ENCODE results near the gene RHOB. TPM values are rescaled to one million over a fixed set of nuclear protein-coding genes. Genes with fewer than 3 reads are reported as not detected.

RHOB gene
- total RNA-seq, 2 donors from 2014 or later, result 805 to 1,722 TPM

DNA sequence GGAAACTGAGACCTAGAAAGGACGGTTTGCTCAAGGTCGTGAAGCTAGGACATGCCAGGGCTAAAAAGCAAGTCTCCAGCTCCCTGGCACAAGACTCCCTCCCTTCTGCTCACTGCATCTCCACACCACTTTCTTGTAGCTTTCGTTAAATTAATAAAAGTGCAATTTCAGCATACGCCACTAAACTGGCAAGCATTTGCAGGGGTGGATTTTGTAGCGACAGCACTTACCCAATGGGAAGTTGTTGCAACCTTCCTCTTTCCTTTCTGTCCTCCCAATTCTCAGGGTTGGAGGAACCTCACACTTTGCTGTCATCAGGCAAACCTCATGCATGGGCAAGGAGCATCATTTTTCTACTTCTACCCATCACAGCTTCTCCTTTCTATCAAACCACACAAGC, 7.4 kb upstream of the RHOB start:
- TF ChIP-seq, protein P1, sequence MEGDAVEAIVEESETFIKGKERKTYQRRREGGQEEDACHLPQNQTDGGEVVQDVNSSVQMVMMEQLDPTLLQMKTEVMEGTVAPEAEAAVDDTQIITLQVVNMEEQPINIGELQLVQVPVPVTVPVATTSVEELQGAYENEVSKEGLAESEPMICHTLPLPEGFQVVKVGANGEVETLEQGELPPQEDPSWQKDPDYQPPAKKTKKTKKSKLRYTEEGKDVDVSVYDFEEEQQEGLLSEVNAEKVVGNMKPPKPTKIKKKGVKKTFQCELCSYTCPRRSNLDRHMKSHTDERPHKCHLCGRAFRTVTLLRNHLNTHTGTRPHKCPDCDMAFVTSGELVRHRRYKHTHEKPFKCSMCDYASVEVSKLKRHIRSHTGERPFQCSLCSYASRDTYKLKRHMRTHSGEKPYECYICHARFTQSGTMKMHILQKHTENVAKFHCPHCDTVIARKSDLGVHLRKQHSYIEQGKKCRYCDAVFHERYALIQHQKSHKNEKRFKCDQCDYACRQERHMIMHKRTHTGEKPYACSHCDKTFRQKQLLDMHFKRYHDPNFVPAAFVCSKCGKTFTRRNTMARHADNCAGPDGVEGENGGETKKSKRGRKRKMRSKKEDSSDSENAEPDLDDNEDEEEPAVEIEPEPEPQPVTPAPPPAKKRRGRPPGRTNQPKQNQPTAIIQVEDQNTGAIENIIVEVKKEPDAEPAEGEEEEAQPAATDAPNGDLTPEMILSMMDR (IDR thresholded peaks at IDR 0.05), result no peak
- ATAC-seq (ENCODE audit: insufficient number of reproducible peaks, low FRiP score, low read depth), result no peak
- Histone ChIP-seq H3K27ac (peak overlapping the region; percentile 72 to 91), H3K4me1 (ENCODE audit: control insufficient read depth in 1 of 2, low read depth in 2 of 2) (peaks cover 20 to 52% of the 10 kb centered on the region in 2 donors), H3K36me3 (no peaks in the 10 kb centered on the region), H3K9me3 (no peaks in the 10 kb centered on the region), H3K27me3 (replicated peaks; ENCODE audit: insufficient read depth) (no peaks in the 10 kb centered on the region), H3K4me3 (peak overlapping the region; percentile 54)
- no peak for DNase-seq (ENCODE audit: low spot score)

DNA sequence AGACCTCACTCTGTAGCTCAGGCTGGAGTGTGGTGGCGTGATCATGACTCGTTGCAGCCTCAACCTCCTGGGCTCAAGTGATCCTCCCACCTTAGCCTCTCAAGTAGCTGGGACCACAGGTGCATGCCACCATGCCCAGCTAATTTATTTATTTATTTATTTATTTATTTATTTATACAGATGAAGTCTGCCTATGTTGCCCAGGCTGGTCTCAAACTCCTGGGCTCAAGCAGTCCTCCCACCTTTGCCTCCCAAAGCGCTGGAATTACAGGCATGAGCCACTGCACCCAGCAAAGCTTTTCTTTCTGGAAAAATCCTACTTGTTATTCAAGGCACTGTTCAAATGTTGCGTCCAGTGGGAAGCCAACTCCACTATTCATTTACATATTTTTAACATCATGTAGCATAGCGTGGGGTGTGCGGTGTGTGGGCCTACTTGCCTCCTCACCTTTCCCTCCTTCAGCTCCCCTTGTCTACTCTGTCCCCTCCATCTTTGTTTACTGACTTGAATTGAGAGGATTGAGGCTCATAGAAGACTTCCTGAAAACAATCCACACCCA, 6.8 kb upstream of the RHOB start:
- Histone ChIP-seq H3K27ac (peak overlapping the region; percentile 72 to 91), H3K36me3 (no peaks in the 10 kb centered on the region)
- no peak for ATAC-seq (ENCODE audit: insufficient number of reproducible peaks, low FRiP score, low read depth)

DNA sequence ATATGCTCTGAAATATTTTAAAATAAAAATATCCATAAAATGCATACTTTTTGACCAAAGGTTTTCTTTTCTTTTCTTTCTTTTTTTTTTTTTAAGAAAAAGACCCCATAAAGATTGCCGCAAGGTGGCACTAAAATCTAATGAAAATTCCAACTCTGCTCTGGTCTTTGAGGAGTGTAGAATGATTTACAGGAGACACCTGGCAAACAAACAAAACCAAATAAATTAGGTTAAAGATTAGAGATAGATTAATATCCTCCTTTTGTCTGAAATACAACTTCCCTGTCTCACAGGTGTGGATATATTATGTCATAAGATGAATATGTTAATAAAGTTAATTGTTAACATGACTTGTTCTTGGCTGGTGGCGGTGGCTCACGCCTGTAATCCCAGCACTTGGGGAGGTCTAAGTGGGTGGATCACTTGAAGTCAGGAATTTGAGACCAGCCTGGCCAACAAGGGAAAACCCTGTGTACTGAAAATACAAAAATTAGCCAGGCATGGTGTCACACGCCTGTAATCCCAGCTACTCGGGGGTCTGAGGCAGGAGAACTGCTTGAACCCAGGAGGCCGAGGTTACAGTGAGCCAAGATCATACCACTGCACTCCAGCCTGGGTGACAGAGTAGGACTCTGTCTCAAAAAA, 3.5 kb upstream of the RHOB start:
- no peaks in the 10 kb centered on the region for H3K27me3 ChIP-seq (replicated peaks; ENCODE audit: insufficient read depth)
- peaks cover 12% of the 10 kb centered on the region for H3K36me3 ChIP-seq
- DNase-seq (ENCODE audit: low spot score) (no peak), ATAC-seq (ENCODE audit: insufficient number of reproducible peaks, low FRiP score, low read depth) (no peak)
- peak overlapping the region; percentile 84 to 98 for H3K27ac ChIP-seq
- TF ChIP-seq, protein P1 (IDR thresholded peaks at IDR 0.05), result peak; percentile 47
- H3K4me1 ChIP-seq (ENCODE audit: control insufficient read depth in 1 of 2, low read depth in 2 of 2), result peaks cover 25 to 54% of the 10 kb centered on the region in 2 donors
- H3K9me3 ChIP-seq, result no peaks in the 10 kb centered on the region
- peak overlapping the region; percentile 97 for H3K4me3 ChIP-seq

More for the DNA sequence above, 6.8 kb upstream of the RHOB start:
- TF ChIP-seq, protein P1 (IDR thresholded peaks at IDR 0.05), result no peak
- H3K4me1 ChIP-seq (ENCODE audit: control insufficient read depth in 1 of 2, low read depth in 2 of 2), result peaks cover 24 to 58% of the 10 kb centered on the region in 2 donors
- H3K27me3 ChIP-seq (replicated peaks; ENCODE audit: insufficient read depth), result no peaks in the 10 kb centered on the region
- no peaks in the 10 kb centered on the region for H3K9me3 ChIP-seq
- H3K4me3 ChIP-seq, result no peak overlapping the region
- DNase-seq (ENCODE audit: low spot score), result no peak

DNA sequence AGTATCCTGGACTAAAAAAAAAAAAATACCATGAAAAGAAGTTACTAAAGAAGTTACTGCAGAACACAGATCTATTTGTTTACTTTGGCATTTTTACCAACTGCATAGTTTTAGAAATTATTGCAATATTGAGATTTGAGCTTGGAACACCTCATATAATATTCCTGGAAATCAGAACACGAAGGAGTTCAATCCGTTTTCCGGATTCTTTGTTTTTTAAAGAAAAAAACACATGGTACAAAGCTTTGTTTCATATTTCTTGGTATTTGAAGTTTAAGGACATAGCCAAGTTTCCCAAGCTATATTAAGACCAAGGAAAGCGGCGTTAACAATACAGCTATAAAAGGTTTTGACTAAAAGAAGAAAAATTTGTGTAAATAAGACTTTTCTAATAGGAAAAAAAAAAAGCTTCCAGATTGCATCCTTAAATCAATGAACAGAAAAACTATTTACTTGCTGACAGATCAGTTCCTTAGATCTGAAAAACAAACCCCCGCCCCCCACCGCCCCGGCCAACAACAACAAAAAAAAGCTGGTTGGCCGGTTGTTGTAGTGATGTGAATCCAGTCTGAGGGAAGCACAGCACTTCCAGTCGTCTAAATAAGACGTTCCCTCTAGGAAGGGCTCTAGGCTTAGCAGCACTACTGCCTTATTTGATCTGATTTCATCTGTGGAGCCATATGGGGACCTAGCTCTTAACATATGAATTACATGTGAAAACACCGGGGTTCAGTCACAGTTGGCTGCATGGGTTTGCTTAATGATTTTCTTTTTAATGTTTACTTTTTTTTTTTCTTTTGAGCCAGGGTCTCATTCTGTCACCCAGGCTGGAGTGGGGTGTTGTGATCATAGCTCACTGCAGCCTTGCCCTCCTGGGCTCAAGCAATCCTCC, 2.5 kb upstream of the RHOB start:
- DNase-seq (ENCODE audit: low spot score), result no peak
- ATAC-seq (ENCODE audit: insufficient number of reproducible peaks, low FRiP score, low read depth), result peak; percentile 21
- TF ChIP-seq, protein P1 (IDR thresholded peaks at IDR 0.05), result no peak
- Histone ChIP-seq H3K36me3 (peaks cover 22% of the 10 kb centered on the region), H3K4me3 (peak overlapping the region; percentile 97), H3K9me3 (no peaks in the 10 kb centered on the region), H3K27ac (peak overlapping the region; percentile 84 to 98), H3K27me3 (replicated peaks; ENCODE audit: insufficient read depth) (no peaks in the 10 kb centered on the region), H3K4me1 (ENCODE audit: control insufficient read depth in 1 of 2, low read depth in 2 of 2) (peaks cover 19 to 46% of the 10 kb centered on the region in 2 donors)

Data from thoracic aorta (tissue), 2 donors.